Occipital lobe (tissue), 2 donors: Measurements from ENCODE around the gene ETF1. TPM values are rescaled to one million over a fixed set of nuclear protein-coding genes. Genes with fewer than 3 reads are reported as not detected.
"Not testable (repeated sequence)": the region's sequence is repeated elsewhere in the genome, so short reads cannot be mapped to it uniquely, and the experiment has no call there.

Source experiments
- DNase-seq: peaks from one replicate; lab custom pipeline; 2025; lab: John Stamatoyannopoulos, UW
- total RNA-seq: library from RNA; depleted of rRNA; stranded (reverse); fragments of >200 nt; gene quantifications from one replicate; pipeline ENCODE4 v1.2.3, GENCODE V29; 2014

The ETF1 gene
- total RNA-seq, 1 donor from 2014 or later: 63.3 TPM

- DNase-seq: no peak
Measured at GRCh38 chr5:138529812-138530211, 13.2 kb downstream of the ETF1 start.

- no peak for DNase-seq
Measured at GRCh38 chr5:138528744-138529469, 14.1 kb downstream of the ETF1 start.

GRCh38 chr5:138528208-138528607 lies 14.8 kb downstream of the ETF1 start:
- no peak for DNase-seq

GRCh38 chr5:138527170-138527569 lies 15.9 kb downstream of the ETF1 start:
- DNase-seq: no peak

GRCh38 chr5:138523406-138523805 lies 19.6 kb downstream of the ETF1 start:
- no peak for DNase-seq

- no peak for DNase-seq
Measured at GRCh38 chr5:138520971-138521370, 22.1 kb downstream of the ETF1 start.

GRCh38 chr5:138517437-138517836 lies 25.6 kb downstream of the ETF1 start:
- no peak for DNase-seq

GRCh38 chr5:138515556-138516245 lies 27.3 kb downstream of the ETF1 start:
- no peak for DNase-seq

- DNase-seq: no peak
Measured at GRCh38 chr5:138514021-138514420, 29.0 kb downstream of the ETF1 start.

GRCh38 chr5:138508958-138509357 lies 34.1 kb downstream of the ETF1 start:
- no peak for DNase-seq

- not testable (repeated sequence) for DNase-seq
Measured at GRCh38 chr5:138507485-138507884, 35.6 kb downstream of the ETF1 start.

- DNase-seq: no peak
Measured at GRCh38 chr5:138506370-138507306, 36.4 kb downstream of the ETF1 start.

GRCh38 chr5:138504799-138505198 lies 38.2 kb downstream of the ETF1 start:
- DNase-seq: no peak

GRCh38 chr5:138503487-138504270 lies 39.4 kb downstream of the ETF1 start:
- DNase-seq: peak; percentile 64

GRCh38 chr5:138502521-138502920 lies 40.5 kb downstream of the ETF1 start:
- DNase-seq: no peak

- no peak for DNase-seq
Measured at GRCh38 chr5:138502121-138502520, 40.9 kb downstream of the ETF1 start.

- DNase-seq: no peak
Measured at GRCh38 chr5:138498376-138498775, 44.7 kb downstream of the ETF1 start.

- no peak for DNase-seq
Measured at GRCh38 chr5:138495351-138495750, 47.7 kb downstream of the ETF1 start.

- DNase-seq: no peak
Measured at GRCh38 chr5:138492560-138493045, 50.4 kb downstream of the ETF1 start.

- peak; percentile 92 for DNase-seq
Measured at GRCh38 chr5:138491669-138492559, 51.1 kb downstream of the ETF1 start.
